MM.1S (cell line): ENCODE results near the gene HDAC7.

Experiments used
- DNase-seq: peaks from one replicate; pipeline ENCODE4 v3.0.0-alpha.2; 2015
- H2AFZ ChIP-seq: fragments of 300-600 bp; sonication (generic); 2 replicates; pipeline ENCODE4 v1.6.0; 2016; ENCODE audit warnings: antibody characterized with exemption, low read length
- H3F3A ChIP-seq: fragments of 300-600 bp; sonication (generic); 2 replicates; pipeline ENCODE4 v1.6.1; 2016; ENCODE audit warnings: mild to moderate bottlenecking, antibody characterized with exemption, low read length, moderate library complexity, mixed read lengths; ENCODE audit not compliant: insufficient read depth
- H3K27ac ChIP-seq: fragments of 300-600 bp; sonication (generic); 2 replicates; pipeline ENCODE4 v1.5.1; 2016; ENCODE audit warnings: mild to moderate bottlenecking, low read length
- H3K27me3 ChIP-seq: fragments of 300-600 bp; sonication (generic); replicated peaks from 2 replicates; pipeline ENCODE4 v1.6.0; 2016; ENCODE audit warnings: low read length; ENCODE audit not compliant: insufficient read depth
- H3K36me3 ChIP-seq: fragments of 300-600 bp; sonication (generic); replicated peaks from 2 replicates; pipeline ENCODE4 v1.6.1; 2016; ENCODE audit warnings: mild to moderate bottlenecking, low read length, mixed read lengths; ENCODE audit not compliant: insufficient read depth
- H3K4me1 ChIP-seq: fragments of 300-600 bp; sonication (generic); 2 replicates; pipeline ENCODE4 v1.6.1; 2016; ENCODE audit warnings: low read length, mixed read lengths
- H3K4me2 ChIP-seq: fragments of 300-600 bp; sonication (generic); 2 replicates; pipeline ENCODE4 v1.6.0; 2016; ENCODE audit warnings: low read depth, low read length
- H3K4me3 ChIP-seq: fragments of 300-600 bp; sonication (generic); 2 replicates; pipeline ENCODE4 v1.5.1; 2016; ENCODE audit warnings: low read length, mixed read lengths
- H3K79me2 ChIP-seq: fragments of 300-600 bp; sonication (generic); 2 replicates; pipeline ENCODE4 v1.6.1; 2016; ENCODE audit warnings: mixed run types, low read length, mixed read lengths
- H3K9ac ChIP-seq: fragments of 300-600 bp; sonication (generic); 2 replicates; pipeline ENCODE4 v1.6.1; 2016; ENCODE audit warnings: low read length, mixed read lengths
- H3K9me2 ChIP-seq: fragments of 300-600 bp; sonication (generic); replicated peaks from 2 replicates; pipeline ENCODE4 v1.6.1; 2016; ENCODE audit warnings: mild to moderate bottlenecking, low read length, mixed read lengths; ENCODE audit not compliant: insufficient read depth
- H3K9me3 ChIP-seq: fragments of 300-600 bp; sonication (generic); replicated peaks from 2 replicates; pipeline ENCODE4 v1.6.1; 2016; ENCODE audit warnings: mild to moderate bottlenecking, low read length, mixed read lengths; ENCODE audit not compliant: insufficient read depth
- H4K20me1 ChIP-seq: fragments of 300-600 bp; sonication (generic); 2 replicates; pipeline ENCODE4 v1.6.1; 2016; ENCODE audit warnings: mild to moderate bottlenecking, low read length, moderate library complexity, mixed read lengths; ENCODE audit not compliant: insufficient read depth
- CTCF ChIP-seq: fragments of 300-600 bp; sonication (generic); IDR thresholded peaks from 2 replicates; pipeline ENCODE4 v1.5.1; 2016; ENCODE audit warnings: antibody characterized with exemption, low read length, mixed read lengths
- EZH2 ChIP-seq: fragments of 300-600 bp; sonication (generic); optimal IDR thresholded peaks from 2 replicates; pipeline ENCODE3; 2017; ENCODE audit warnings: low read depth, mild to moderate bottlenecking, antibody characterized with exemption, low read length, mixed read lengths
- EZH2phosphoT487 ChIP-seq: fragments of 300-600 bp; sonication (generic); IDR thresholded peaks from 2 replicates; pipeline ENCODE4 v1.6.1; 2018; ENCODE audit warnings: antibody characterized with exemption, low read length

HDAC7 gene

GRCh38 chr12:47863467-47863866 is 43.8 kb upstream of the HDAC7 start:
- H3K4me2 ChIP-seq, result no peak overlapping the region
- H3K36me3 ChIP-seq, result peaks cover 7% of the 10 kb centered on the region; the same call in 1 of the 2 replicates
- no peaks in the 10 kb centered on the region for H3K27me3 ChIP-seq
- H3K4me3 ChIP-seq, result no peak overlapping the region
- no peak overlapping the region for H3K27ac ChIP-seq
- no peaks in the 10 kb centered on the region for H3K9me2 ChIP-seq
- peaks cover 13% of the 10 kb centered on the region for H3K4me1 ChIP-seq
- peaks cover 19% of the 10 kb centered on the region for H3K79me2 ChIP-seq
- DNase-seq, result no peak
- H3K9me3 ChIP-seq, result no peaks in the 10 kb centered on the region
- no peaks in the 10 kb centered on the region for H4K20me1 ChIP-seq
- peaks cover 8% of the 10 kb centered on the region for H3F3A ChIP-seq
- TF ChIP-seq CTCF, result no peak
- no peak overlapping the region for H2AFZ ChIP-seq
- no peak overlapping the region for H3K9ac ChIP-seq

- H3K27ac ChIP-seq, result no peak overlapping the region
- no peak overlapping the region for H3K9ac ChIP-seq
- no peaks in the 10 kb centered on the region for H3K27me3 ChIP-seq
- peaks cover 7% of the 10 kb centered on the region for H3K4me1 ChIP-seq
- no peak overlapping the region for H2AFZ ChIP-seq
- H3K9me3 ChIP-seq, result no peaks in the 10 kb centered on the region
- no peaks in the 10 kb centered on the region for H3K9me2 ChIP-seq
- H3F3A ChIP-seq, result peaks cover 3% of the 10 kb centered on the region
- peaks cover 15% of the 10 kb centered on the region for H3K79me2 ChIP-seq
- H3K36me3 ChIP-seq, result peaks cover 7% of the 10 kb centered on the region; the same call in 1 of the 2 replicates
- H4K20me1 ChIP-seq, result no peaks in the 10 kb centered on the region
- TF ChIP-seq CTCF (no peak), EZH2phosphoT487 (no peak), EZH2 (no peak)
- no peak overlapping the region for H3K4me2 ChIP-seq
- H3K4me3 ChIP-seq, result no peak overlapping the region
- DNase-seq, result no peak
Observed at GRCh38 chr12:47862881-47863280, 43.2 kb upstream of the HDAC7 start.

- Histone ChIP-seq H3F3A (no peaks in the 10 kb centered on the region), H3K36me3 (peaks cover 7% of the 10 kb centered on the region; the same call in 1 of the 2 replicates), H3K27me3 (no peaks in the 10 kb centered on the region), H3K27ac (no peak overlapping the region), H3K79me2 (peaks cover 9% of the 10 kb centered on the region), H3K4me2 (no peak overlapping the region), H4K20me1 (no peaks in the 10 kb centered on the region), H3K4me3 (no peak overlapping the region), H3K9ac (no peak overlapping the region), H2AFZ (no peak overlapping the region), H3K4me1 (peaks cover under 1% of the 10 kb centered on the region), H3K9me3 (no peaks in the 10 kb centered on the region), H3K9me2 (no peaks in the 10 kb centered on the region)
- TF ChIP-seq CTCF (no peak), EZH2phosphoT487 (no peak), EZH2 (no peak)
- DNase-seq, result no peak
Observed at GRCh38 chr12:47862167-47862750, 42.6 kb upstream of the HDAC7 start.
